ENCODE measurements around the gene AGRN.
"Not testable (repeated sequence)": the region's sequence is repeated elsewhere in the genome, so short reads cannot be mapped to it uniquely, and the experiment has no call there.

The AGRN gene

DNA sequence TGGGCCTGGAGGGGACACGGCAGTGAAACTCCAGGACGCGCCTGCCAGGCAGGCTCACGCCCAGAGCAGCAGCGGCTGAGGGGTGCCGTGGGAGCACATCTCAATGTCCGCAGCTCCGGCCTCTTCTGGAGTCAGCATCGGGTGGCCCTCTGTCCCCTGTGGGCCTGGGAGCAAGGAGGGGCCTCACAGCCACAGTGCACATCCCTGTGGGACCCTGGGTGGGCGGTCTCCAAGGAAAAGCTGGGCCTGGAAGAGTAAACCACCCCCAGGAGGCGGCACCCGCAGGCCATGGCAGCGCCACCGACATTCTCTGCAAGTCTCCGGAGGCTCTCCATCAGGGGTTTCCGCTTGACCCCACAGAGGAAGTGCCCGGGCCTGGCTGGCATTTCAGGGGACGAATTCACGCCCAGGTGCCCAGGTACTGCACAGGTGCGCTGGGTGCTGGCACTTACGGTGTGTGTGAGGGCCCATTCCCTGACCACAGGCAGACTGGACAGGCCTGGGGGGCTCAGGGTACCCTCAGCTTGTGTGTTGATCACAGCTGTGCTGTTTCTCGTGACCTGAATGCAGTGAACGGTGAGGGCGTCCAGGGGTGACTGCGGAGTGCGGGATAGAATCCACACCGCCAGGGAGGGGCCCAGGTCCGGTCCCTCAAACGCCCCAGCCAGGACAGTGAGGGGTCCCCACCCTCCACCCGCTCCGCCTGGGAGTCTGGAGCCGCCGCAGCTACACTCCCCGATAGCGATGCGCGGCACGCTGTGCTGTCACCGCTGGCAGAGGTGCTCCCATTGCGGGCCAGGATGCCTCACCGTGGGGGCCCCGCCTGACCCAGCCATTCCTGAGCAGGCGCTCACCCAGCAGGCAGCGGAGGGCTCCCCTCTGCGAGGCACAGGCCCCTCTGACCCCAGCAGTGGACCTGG lies 70.8 kb downstream of the AGRN start:
- DNase-seq (ENCODE audit: low read depth in 2 of 2), result no peak

- DNase-seq (ENCODE audit: low read depth in 2 of 2), result no peak
These were observed 71.6 kb downstream of the AGRN start for GRCh38 chr1:1091344-1092148.

DNA sequence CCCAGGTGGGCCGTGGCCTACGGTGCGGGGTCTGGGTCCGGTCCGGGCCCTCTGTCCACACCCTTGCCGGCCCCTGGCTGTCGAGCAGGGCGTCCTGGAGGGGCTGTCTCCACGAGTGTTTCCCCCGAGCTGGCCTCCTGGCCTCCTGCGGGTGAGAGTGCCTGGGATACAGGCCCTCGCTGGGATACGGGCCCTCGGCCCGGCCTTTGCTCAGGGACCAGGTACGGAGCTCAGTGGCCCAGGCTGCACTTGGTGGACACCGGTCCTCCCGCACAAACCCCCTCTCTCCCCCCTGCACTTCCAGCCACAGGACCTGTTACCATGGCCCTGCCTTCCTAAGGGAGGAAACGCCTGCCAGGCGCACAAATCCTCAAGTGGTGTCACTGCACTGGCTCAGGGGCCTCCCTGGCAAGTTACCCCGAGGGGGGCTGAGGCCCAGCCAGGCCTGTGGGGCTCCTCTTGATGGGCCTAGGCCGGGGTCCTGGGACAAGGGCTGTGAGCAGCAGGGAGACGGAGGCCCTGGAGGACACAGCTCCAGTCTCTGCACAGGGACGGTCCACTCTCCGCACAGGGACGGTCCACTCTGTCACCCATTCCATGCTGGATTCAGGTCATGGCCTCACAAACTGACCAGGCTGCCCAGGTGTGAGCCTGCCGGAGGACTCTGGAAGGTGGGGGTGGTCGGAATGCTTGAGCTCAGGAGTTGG lies 72.4 kb downstream of the AGRN start:
- no peak for DNase-seq (ENCODE audit: low read depth in 2 of 2)

GRCh38 chr1:1092894-1093609 lies 73.1 kb downstream of the AGRN start:
- no peak for DNase-seq (ENCODE audit: low read depth in 2 of 2)

GRCh38 chr1:1093610-1093943 lies 73.7 kb downstream of the AGRN start:
- no peak for DNase-seq (ENCODE audit: low read depth in 2 of 2)

DNA sequence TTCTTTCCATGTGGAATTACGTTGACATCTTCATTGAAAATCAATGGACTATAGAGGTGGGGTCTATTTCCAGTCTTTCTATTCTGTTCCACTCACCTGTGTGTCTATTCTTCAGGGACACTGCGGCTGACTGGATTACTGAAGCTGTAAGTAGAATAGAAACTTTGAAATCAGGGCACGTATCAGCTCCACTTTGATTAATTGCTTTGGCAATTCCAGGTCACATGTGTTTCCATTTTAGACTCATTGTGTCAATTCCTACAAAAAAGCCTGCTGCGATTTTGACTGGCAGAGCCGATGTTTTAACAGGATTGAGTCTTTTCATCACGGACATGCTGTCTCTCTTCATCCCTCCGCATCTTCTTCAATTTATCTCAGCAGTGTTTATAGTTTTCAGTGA lies 75.1 kb downstream of the AGRN start:
- DNase-seq (ENCODE audit: low read depth in 2 of 2), result no peak

- DNase-seq (ENCODE audit: low read depth in 2 of 2), result not testable (repeated sequence)
These were observed 76.2 kb downstream of the AGRN start for GRCh38 chr1:1096136-1096535.

GRCh38 chr1:1098681-1099421 lies 78.9 kb downstream of the AGRN start:
- DNase-seq (ENCODE audit: low read depth in 2 of 2), result no peak

- no peak for DNase-seq (ENCODE audit: low read depth in 2 of 2)
These were observed 79.7 kb downstream of the AGRN start for GRCh38 chr1:1099506-1100183.

DNA sequence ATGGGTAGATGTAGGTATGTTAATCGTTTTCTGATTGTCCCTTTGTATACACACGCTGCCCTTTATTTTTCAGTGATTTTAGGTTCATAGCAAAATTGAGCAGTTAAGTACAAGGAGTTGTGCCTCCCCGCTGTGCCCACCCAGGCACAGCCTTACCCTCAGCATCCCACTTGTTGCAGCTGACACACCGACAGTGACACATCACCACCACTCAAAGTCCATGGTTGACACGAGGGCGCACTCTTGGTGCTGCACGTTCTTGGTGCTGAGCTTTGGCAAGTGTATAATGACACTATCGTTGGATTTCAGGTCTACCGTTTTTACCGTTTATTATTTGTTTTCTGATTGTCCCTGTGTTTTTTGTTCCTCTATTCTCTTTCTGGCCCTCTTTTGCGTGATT lies 80.4 kb downstream of the AGRN start:
- DNase-seq (ENCODE audit: low read depth in 2 of 2), result no peak

GRCh38 chr1:1101503-1101902 lies 81.6 kb downstream of the AGRN start:
- DNase-seq (ENCODE audit: low read depth in 2 of 2), result no peak

DNA sequence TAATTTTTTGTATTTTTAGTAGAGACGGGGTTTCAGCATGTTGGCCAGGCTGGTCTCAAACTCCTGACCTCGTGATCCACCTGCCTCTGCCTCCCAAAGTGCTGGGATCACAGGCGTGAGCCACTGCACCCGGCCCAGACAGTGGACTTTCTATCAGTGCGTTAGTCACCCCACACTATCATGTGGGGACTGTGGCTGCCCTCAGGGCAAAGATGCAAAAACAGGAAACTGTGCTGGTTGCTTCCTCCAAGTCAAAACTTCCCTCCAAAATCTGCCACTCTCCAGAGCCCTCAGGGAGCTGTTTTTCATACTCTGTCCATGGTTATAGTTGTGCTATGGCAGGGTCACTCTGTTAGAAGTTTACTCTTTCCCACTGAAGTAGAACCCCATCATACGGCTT lies 84.2 kb downstream of the AGRN start:
- not testable (repeated sequence) for DNase-seq (ENCODE audit: low read depth in 2 of 2)
